K562 (cell line): Measurements from ENCODE around the gene AP3B1. TPM values are rescaled to one million over a fixed set of nuclear protein-coding genes. Genes with fewer than 3 reads are reported as not detected.

Source experiments
- CBFA2T2 ChIP-seq: fragments of 450-650 bp; conservative IDR thresholded peaks from 2 replicates; pipeline ENCODE4 v1.6.1; 2017; ENCODE audit warnings: mild to moderate bottlenecking
- CLOCK ChIP-seq: fragments of 250-450 bp; sonication (Bioruptor Pico); IDR thresholded peaks from 2 replicates; pipeline ENCODE4 v1.4.0; 2020; ENCODE audit warnings: mild to moderate bottlenecking, moderate library complexity, borderline replicate concordance
- ELK3 ChIP-seq: fragments of 450-650 bp; formaldehyde crosslinking; IDR thresholded peaks from 2 replicates; pipeline ENCODE4 v1.4.0; 2020; ENCODE audit warnings: mild to moderate bottlenecking
- FOSL1 ChIP-seq: fragments of 200-800 bp; sonication (Bioruptor generic); conservative IDR thresholded peaks from 2 replicates; pipeline ENCODE4 v1.6.1; 2016; ENCODE audit warnings: missing genetic modification characterization, missing compliant biosample characterization
- FOXA3 ChIP-seq, 2 experiments: fragments of 450-650 bp in 1 of 2; sonication (generic) in 1 of 2; formaldehyde crosslinking; IDR thresholded peaks in 1 of 2; conservative IDR thresholded peaks in 1 of 2; 2 replicates each; pipeline versions ENCODE4 v1.4.0 to v1.8.0; 2020 to 2022; ENCODE audit warnings: mild to moderate bottlenecking in 2 of 2, missing genetic modification reagents in 1 of 2
- HMBOX1 ChIP-seq: sonication (generic); IDR thresholded peaks from 2 replicates; pipeline ENCODE4 v1.6.1; 2016
- MCM2 ChIP-seq: fragments of 450-650 bp; IDR thresholded peaks from 2 replicates; pipeline ENCODE4 v1.6.1; 2017; ENCODE audit warnings: low read depth, mild to moderate bottlenecking
- MEF2D ChIP-seq: conservative IDR thresholded peaks from 2 replicates; pipeline ENCODE4 v1.6.1; 2016; ENCODE audit warnings: low read depth, missing genetic modification characterization, missing compliant biosample characterization
- MEIS2 ChIP-seq: fragments of 450-650 bp; IDR thresholded peaks from 2 replicates; pipeline ENCODE4 v1.6.1; 2014; ENCODE audit warnings: mild to moderate bottlenecking; ENCODE audit not compliant: partially characterized antibody
- MLLT1 ChIP-seq, 2 experiments: fragments of 450-650 bp; IDR thresholded peaks; 2 replicates each; pipeline ENCODE4 v1.6.1; 2016
- NFYB ChIP-seq: IDR thresholded peaks from 2 replicates; pipeline ENCODE4 v1.6.1; 2011; ENCODE audit warnings: mild to moderate bottlenecking, moderate library complexity; ENCODE audit not compliant: insufficient read length; ENCODE audit errors: extremely low read depth
- PCBP2 ChIP-seq: fragments of 200-400 bp; formaldehyde crosslinking; IDR thresholded peaks from 2 replicates; pipeline ENCODE4 v1.6.1; 2018; ENCODE audit warnings: low read length, low read depth, mild to moderate bottlenecking, moderate library complexity; ENCODE audit not compliant: poor library complexity, severe bottlenecking
- POLR2B ChIP-seq: fragments of 450-650 bp; IDR thresholded peaks from 2 replicates; pipeline ENCODE4 v1.6.1; 2018; ENCODE audit warnings: low read depth; ENCODE audit not compliant: partially characterized antibody
- SOX6 ChIP-seq: fragments of 450-650 bp; IDR thresholded peaks from 2 replicates; pipeline ENCODE4 v1.6.1; 2014; ENCODE audit warnings: mild to moderate bottlenecking
- SRSF3 ChIP-seq: fragments of 200-400 bp; formaldehyde crosslinking; IDR thresholded peaks from 2 replicates; pipeline ENCODE4 v1.6.1; 2016; ENCODE audit warnings: mild to moderate bottlenecking, low read length, moderate library complexity; ENCODE audit not compliant: insufficient read depth
- TAL1 ChIP-seq: fragments of 450-650 bp; IDR thresholded peaks from 2 replicates; pipeline ENCODE4 v1.6.1; 2016; ENCODE audit warnings: mild to moderate bottlenecking
- ZBTB33 ChIP-seq: sonication (generic); formaldehyde crosslinking; IDR thresholded peaks from 2 replicates; pipeline ENCODE4 v1.8.1; 2023; ENCODE audit warnings: mild to moderate bottlenecking, missing genetic modification reagents
- ZNF316 ChIP-seq: fragments of 450-650 bp; IDR thresholded peaks from 2 replicates; pipeline ENCODE4 v1.6.1; 2016
- ZNF511 ChIP-seq: sonication (generic); formaldehyde crosslinking; IDR thresholded peaks from 2 replicates; pipeline ENCODE4 v1.8.0; 2022; ENCODE audit warnings: mild to moderate bottlenecking, missing genetic modification reagents
- ZNF79 ChIP-seq: fragments of 250-450 bp; sonication (Bioruptor Pico); IDR thresholded peaks from 2 replicates; pipeline ENCODE4 v1.4.0; 2020; ENCODE audit warnings: low read depth, mild to moderate bottlenecking, moderate library complexity
- ZSCAN32 ChIP-seq: fragments of 450-650 bp; formaldehyde crosslinking; IDR thresholded peaks from 2 replicates; pipeline ENCODE4 v1.4.0; 2020; ENCODE audit warnings: mild to moderate bottlenecking, moderate library complexity
- polyA plus RNA-seq, 8 experiments: library from polyadenylated mRNA; depleted of rRNA in 4 of 8; stranded (reverse) in 5 of 8; unstranded in 3 of 8; fragments of >200 nt; fragmentation: Nextera tagmentation in 2 of 8; fragmentation: Illumina TruSeq in 1 of 8; extraction: Ambion mirVana in 2 of 8; extraction: Trizol in 1 of 8; gene quantifications; 2 replicates each; pipeline versions ENCODE4 v1.2.1 to v1.2.3, GENCODE V29; 2011 to 2014; ENCODE audit warnings: inconsistent platforms in 1 of 8, missing spikeins in 1 of 8
- total RNA-seq, 7 experiments: library from RNA; depleted of rRNA in 6 of 7; stranded (reverse); fragments of >200 nt in 6 of 7; fragmentation: Illumina TruSeq in 2 of 7; extraction: Trizol in 2 of 7; gene quantifications; 2 replicates each; pipeline versions ENCODE4 v1.2.1 to v1.2.3, GENCODE V29; 2011 to 2021; ENCODE audit warnings: low replicate concordance in 1 of 7

AP3B1 gene
- total and polyA plus RNA-seq, 9 of the 15 experiments (the other 6 are each of a cell fraction or from before 2014, with no cell fraction given): 21.1 to 61.8 (median 42.2) TPM

GRCh38 chr5:78050888-78051287 is 243.6 kb downstream of the AP3B1 start (continued):
- TF ChIP-seq ELK3 (CRISPR knock-in tag): no peak
- TF ChIP-seq ZNF316: peak; percentile 58
- TF ChIP-seq FOSL1 (tag): 0 out of 2 replicates have a peak, but pooled peaks have one; percentile 45
- TF ChIP-seq ZSCAN32: no peak
- no peak for TF ChIP-seq MCM2
- TF ChIP-seq CBFA2T2: 0 out of 2 replicates have a peak, but pooled peaks have one; percentile 8
- peak in 1 of 2 experiments; percentile 56; a peak in 2 of 4 replicates for TF ChIP-seq FOXA3 (CRISPR knock-in tag; conservative IDR thresholded peaks at IDR 0.05 in 1 of 2, IDR thresholded peaks at IDR 0.05 in 1 of 2)
- no peak for TF ChIP-seq MLLT1 (IDR thresholded peaks at IDR 0.05)
- TF ChIP-seq MEF2D (tag): no peak
- TF ChIP-seq PCBP2: no peak
- peak; percentile 56; the same call in 1 of the 2 replicates for TF ChIP-seq SOX6
- TF ChIP-seq ZBTB33 (CRISPR knock-in tag): no peak
- no peak for TF ChIP-seq NFYB
- TF ChIP-seq POLR2B: no peak
- 0 out of 2 replicates have a peak, but pooled peaks have one; percentile 24 for TF ChIP-seq HMBOX1
- TF ChIP-seq CLOCK (CRISPR knock-in tag): no peak
- TF ChIP-seq MEIS2: peak; percentile 34
- TF ChIP-seq ZNF511: no peak
- no peak for TF ChIP-seq ZNF79 (CRISPR knock-in tag)
- TF ChIP-seq TAL1: peak; percentile 51
- TF ChIP-seq SRSF3: no peak
